Chondrocyte (in vitro differentiated cells): ENCODE results near the gene CCDC24. TPM values are rescaled to one million over a fixed set of nuclear protein-coding genes. Genes with fewer than 3 reads are reported as not detected.

ENCODE experiments used
- DNase-seq: peaks from one replicate; pipeline ENCODE4 v3.0.0; 2021; ENCODE audit warnings: mixed read lengths, low spot score
- H3K27ac Mint-ChIP-seq: one replicate; pipeline ENCODE4 v1.8.0; 2021; ENCODE audit warnings: mild to moderate bottlenecking, moderate library complexity, mixed read lengths; ENCODE audit not compliant: unreplicated experiment
- H3K27me3 Mint-ChIP-seq: 2 replicates; pipeline ENCODE4 v1.8.0; 2021; ENCODE audit warnings: low read depth, mixed read lengths
- H3K36me3 Mint-ChIP-seq: 2 replicates; pipeline ENCODE4 v1.8.0; 2021; ENCODE audit warnings: low read depth, mixed read lengths
- H3K4me1 Mint-ChIP-seq: 2 replicates; pipeline ENCODE4 v1.8.0; 2021; ENCODE audit warnings: low read depth, mild to moderate bottlenecking, mixed read lengths
- H3K4me3 Mint-ChIP-seq: one replicate; pipeline ENCODE4 v1.8.0; 2021; ENCODE audit warnings: mild to moderate bottlenecking, moderate library complexity, mixed read lengths; ENCODE audit not compliant: unreplicated experiment
- H3K9me3 Mint-ChIP-seq: 2 replicates; pipeline ENCODE4 v1.8.0; 2021; ENCODE audit warnings: low read depth, mixed read lengths
- total RNA-seq: library from RNA; stranded (reverse); gene quantifications from 3 replicates; pipeline ENCODE4 v1.2.1, GENCODE V29; 2021
- TF ChIP-seq, protein P1 (sequence below): fragments of 200-600 bp; sonication (generic); IDR thresholded peaks from 2 replicates; pipeline ENCODE4 v1.5.0; 2021; ENCODE audit warnings: antibody characterized with exemption, mild to moderate bottlenecking, moderate library complexity

The CCDC24 gene
- total RNA-seq, 1 donor from 2014 or later: 6.3 TPM

DNA sequence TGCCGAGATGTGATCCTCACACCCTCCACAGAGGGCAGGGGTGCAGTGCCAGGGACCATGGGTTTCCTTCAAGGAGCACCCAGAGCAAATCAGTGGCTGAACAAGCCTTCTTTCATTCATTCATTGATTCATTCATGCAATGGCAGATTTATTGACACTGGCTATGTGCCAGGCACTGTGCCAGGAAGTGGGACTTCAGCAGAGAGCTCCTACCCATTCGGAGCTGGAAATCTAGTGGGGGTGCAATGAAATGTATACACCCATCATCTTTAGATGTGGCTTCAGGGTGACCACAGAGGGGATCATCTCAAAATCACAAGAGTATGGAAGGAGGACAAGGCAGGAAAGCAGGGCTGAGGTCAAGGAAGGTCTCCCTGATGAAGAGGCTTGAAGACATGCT is 21.0 kb downstream of the CCDC24 start:
- Mint-ChIP-seq H3K9me3 (no peaks in the 10 kb centered on the region), H3K27ac (no peak overlapping the region), H3K4me3 (no peak overlapping the region), H3K27me3 (no peaks in the 10 kb centered on the region), H3K4me1 (peaks cover 21% of the 10 kb centered on the region), H3K36me3 (peaks cover 5% of the 10 kb centered on the region)
- DNase-seq: no peak
- TF ChIP-seq, protein P1, sequence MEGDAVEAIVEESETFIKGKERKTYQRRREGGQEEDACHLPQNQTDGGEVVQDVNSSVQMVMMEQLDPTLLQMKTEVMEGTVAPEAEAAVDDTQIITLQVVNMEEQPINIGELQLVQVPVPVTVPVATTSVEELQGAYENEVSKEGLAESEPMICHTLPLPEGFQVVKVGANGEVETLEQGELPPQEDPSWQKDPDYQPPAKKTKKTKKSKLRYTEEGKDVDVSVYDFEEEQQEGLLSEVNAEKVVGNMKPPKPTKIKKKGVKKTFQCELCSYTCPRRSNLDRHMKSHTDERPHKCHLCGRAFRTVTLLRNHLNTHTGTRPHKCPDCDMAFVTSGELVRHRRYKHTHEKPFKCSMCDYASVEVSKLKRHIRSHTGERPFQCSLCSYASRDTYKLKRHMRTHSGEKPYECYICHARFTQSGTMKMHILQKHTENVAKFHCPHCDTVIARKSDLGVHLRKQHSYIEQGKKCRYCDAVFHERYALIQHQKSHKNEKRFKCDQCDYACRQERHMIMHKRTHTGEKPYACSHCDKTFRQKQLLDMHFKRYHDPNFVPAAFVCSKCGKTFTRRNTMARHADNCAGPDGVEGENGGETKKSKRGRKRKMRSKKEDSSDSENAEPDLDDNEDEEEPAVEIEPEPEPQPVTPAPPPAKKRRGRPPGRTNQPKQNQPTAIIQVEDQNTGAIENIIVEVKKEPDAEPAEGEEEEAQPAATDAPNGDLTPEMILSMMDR: no peak

DNA sequence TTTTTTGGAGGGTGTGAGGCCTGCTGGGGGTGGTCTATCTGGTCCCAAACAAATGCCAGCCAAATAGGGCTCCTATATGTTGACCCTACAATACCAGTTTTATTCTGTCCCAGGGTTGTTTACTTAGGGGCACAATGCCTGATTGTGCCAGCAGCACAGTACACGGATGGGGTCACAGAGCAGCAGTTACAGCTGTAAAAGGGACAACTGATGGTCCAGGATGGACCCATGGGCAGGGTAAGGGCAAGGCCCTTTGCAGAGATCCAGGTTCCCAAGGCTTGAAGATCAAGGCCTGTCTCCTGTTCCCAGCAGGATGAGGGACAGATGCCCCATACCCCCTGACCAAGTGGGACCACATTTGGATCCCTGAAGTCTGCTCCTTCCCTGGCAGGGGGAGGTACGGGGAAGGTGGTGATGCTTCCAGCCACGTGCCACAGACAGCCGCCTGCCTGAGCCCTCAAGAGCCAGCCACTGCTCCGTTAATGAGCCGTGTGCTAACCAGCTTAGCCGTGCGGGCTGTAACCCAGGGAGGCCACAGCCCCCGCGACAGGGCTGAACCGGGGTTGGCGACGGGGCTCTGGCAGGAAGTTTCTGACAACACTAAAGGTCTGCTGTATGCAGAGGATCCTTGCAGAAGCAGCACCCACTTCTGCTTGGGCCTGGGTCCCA is 21.7 kb downstream of the CCDC24 start:
- Mint-ChIP-seq H3K27ac (no peak overlapping the region), H3K4me1 (peaks cover 21% of the 10 kb centered on the region), H3K9me3 (no peaks in the 10 kb centered on the region), H3K27me3 (no peaks in the 10 kb centered on the region), H3K4me3 (no peak overlapping the region), H3K36me3 (peaks cover 4% of the 10 kb centered on the region)
- TF ChIP-seq, protein P1: no peak
- no peak for DNase-seq

- peaks cover 21% of the 10 kb centered on the region for H3K4me1 Mint-ChIP-seq
- TF ChIP-seq, protein P1: no peak
- H3K27ac Mint-ChIP-seq: no peak overlapping the region
- H3K27me3 Mint-ChIP-seq: no peaks in the 10 kb centered on the region
- no peak overlapping the region for H3K4me3 Mint-ChIP-seq
- H3K36me3 Mint-ChIP-seq: peaks cover 4% of the 10 kb centered on the region
- no peak for DNase-seq
- H3K9me3 Mint-ChIP-seq: no peaks in the 10 kb centered on the region
Observed at GRCh38 chr1:44013949-44014348, 22.6 kb downstream of the CCDC24 start.

- peaks cover 21% of the 10 kb centered on the region for H3K4me1 Mint-ChIP-seq
- no peak overlapping the region for H3K27ac Mint-ChIP-seq
- H3K36me3 Mint-ChIP-seq: peaks cover 4% of the 10 kb centered on the region
- H3K4me3 Mint-ChIP-seq: no peak overlapping the region
- no peaks in the 10 kb centered on the region for H3K9me3 Mint-ChIP-seq
- TF ChIP-seq, protein P1: no peak
- DNase-seq: no peak
- H3K27me3 Mint-ChIP-seq: no peaks in the 10 kb centered on the region
Observed at GRCh38 chr1:44014365-44015104, 23.1 kb downstream of the CCDC24 start.

- peaks cover 21% of the 10 kb centered on the region for H3K4me1 Mint-ChIP-seq
- no peak overlapping the region for H3K4me3 Mint-ChIP-seq
- peaks cover 2% of the 10 kb centered on the region for H3K36me3 Mint-ChIP-seq
- H3K27me3 Mint-ChIP-seq: no peaks in the 10 kb centered on the region
- no peaks in the 10 kb centered on the region for H3K9me3 Mint-ChIP-seq
- TF ChIP-seq, protein P1: no peak
- no peak overlapping the region for H3K27ac Mint-ChIP-seq
- no peak for DNase-seq
Observed at GRCh38 chr1:44015206-44015605, 23.8 kb downstream of the CCDC24 start.
